ENCODE results near the gene MANBA.
"Not testable (repeated sequence)": the region's sequence is repeated elsewhere in the genome, so short reads cannot be mapped to it uniquely, and the experiment has no call there.

Gene MANBA

DNA sequence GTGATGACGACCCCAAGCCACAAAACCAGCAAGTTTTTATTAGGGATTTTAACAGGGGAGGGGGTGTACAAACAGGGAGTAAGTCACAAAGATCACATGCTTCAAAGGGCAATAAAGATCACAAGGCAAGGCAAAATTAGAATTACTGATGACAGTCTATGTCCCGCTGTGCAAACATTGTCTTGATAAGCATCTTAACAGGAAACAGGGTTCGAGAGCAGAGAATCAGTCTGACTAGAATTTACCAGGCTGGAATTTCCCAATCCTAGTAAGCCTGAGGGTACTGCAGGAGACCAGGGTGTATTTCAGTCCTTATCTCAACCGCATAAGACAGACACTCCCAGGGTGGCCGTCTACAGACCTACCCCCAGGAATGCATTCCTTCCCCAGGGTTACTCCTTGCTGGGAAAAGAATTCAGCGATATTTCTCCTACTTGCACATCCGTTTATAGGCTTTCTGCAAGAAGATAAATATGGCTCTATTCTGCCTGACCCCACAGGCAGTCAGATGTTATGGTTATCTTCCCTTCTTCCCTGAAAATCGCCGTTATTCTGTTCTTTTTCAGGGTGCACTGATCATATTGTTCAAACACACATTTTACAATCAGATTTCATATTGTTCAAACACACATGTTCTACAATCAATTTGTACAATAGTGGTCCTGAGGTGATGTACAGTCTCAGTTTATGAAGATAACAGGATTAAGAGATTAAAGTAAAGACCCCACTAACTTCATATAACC, 41.8 kb downstream of the MANBA start:
- DNase-seq = peak; percentile 28

DNA sequence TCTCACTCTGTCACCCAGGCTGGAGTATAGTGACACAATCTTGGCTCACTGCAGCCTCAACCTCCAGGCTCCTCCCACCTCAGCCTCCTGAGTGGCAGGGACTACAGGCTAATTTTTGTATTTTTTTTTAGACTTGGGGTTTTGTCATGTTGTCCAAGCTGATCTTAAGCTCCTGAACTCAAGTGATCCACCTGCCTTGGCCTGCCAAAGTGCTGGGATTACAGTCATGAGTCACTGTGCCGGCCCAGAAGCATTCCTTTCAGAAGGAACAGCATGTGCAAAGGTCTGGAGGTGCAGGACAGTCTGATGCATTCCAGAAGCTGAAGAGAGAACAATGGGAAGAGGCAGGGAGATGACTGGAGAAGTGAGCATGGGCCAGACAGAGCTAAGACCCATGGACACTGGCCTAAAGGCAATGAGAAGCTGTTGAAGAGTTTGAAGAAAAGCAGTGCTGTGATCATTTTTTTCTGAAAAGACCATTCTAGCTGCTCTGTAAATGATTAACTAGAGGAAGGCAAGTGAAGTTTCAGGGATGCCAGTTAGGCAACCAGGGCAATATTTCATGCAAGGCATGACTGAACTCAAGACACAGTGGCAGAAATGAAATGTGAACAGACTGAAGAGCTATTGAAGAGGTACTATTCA, 43.2 kb downstream of the MANBA start:
- no peak for DNase-seq

DNA sequence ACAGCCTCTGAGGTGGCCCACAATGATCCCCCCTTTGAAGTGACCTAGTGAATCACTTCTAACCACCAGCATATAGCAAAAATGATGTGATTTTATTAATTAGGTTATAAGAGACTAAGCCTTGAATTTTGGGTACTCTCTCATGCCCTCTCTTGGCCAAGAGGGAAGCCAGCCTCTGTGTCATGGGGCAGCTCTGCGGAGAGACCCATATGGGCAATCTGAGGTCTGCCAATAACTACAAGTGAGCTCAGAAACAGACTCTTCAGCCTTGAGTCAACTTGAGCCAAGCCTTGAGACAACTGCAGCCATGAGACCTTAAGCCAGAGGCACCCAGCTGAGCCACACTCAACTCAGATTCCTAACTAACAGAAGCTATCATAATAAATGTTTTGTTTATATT, 45.7 kb downstream of the MANBA start:
- no peak for DNase-seq

DNA sequence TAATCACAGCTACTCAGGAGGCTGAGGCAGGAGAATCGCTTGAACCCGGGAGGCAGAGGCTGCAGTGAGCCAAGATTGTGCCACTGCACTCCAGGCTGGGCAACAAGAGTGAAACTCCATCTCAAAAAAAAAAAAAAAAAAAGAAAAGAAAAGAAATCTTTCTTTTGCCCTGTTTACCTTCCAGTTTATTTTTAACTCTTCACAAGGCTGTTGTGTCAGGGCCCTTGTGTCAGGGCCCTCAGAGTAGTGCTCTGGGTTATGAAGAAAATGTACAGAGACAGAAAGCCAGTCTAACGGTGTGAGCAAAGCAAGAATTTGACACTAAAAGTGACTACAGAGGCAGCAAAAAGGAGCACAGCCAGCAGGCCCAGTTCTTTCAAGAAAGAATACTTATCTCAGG, 47.0 kb downstream of the MANBA start:
- DNase-seq = not testable (repeated sequence)

DNA sequence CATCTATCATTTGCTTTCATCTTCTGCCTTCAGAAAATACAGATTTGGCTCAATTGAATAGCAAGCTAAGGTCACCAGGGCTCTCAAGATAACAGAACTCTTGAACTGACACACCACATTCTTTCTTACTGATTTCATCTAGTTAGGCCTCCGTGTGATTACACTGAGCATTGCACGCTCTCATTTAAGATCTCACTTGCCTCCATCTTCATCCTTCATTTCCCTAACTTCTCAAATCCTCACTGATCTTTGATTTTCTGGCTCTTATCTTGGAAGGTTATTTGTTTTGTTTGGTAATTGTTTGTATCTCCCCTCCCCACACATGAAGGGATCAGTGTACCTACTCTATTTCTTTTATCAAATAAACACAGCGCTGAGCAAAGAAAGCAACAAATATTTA, 47.7 kb downstream of the MANBA start:
- no peak for DNase-seq

DNA sequence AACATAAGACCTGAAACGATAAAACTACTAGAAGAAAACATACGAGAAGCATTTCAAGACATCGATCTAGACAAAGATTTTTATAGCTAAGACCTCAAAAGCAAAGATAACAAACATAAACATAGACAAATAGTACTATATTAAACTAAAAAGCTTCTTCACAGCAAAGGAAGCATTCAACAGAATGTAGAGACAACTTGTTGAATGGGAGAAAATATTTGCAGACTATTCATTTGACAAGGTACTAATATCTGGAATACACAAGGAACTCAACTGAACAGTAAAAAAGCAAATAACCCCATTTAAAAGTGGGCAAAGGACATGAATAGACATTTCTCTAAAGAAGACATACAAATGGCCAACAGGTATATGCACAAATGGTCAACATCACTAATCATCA, 49.8 kb downstream of the MANBA start:
- no peak for DNase-seq

DNA sequence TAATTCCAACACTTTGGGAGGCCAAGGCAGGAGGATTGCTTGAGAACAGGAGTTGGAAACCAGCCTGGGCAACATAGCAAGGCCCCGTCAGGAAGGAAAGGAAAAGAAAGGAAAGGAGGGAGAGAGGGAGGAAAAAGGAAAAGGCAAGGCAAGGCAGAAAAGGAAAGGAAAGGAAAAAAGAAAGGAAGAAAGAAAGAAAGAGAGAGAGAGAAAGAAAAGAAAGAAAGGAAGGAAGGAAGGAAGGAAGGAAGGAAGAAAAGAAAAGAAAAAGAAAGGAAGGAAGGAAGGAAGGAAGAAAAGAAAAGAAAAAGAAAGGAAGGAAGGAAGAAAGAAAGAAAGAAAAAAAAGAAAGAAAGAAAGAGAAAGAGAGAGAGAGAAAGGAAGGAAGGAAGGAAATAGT, 51.7 kb downstream of the MANBA start:
- DNase-seq = not testable (repeated sequence)

DNA sequence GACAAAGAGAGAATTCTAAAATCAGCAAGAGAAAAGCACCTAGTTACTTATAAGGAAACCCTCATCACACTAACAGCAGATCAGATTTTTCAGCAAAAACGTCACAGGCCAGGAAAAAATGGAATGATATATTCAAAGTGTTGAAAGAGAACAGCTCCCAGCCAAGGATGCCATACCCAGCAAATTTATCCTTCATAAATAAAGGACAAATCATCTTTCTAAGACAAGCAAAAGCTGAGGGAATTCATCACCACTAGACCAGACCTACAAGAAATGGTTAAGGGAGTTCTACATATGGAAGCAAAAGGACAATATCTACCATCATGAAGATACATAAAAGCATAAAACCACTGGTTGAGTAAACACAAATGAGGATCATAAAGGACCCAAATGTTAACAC, 53.6 kb downstream of the MANBA start:
- no peak for DNase-seq

DNA sequence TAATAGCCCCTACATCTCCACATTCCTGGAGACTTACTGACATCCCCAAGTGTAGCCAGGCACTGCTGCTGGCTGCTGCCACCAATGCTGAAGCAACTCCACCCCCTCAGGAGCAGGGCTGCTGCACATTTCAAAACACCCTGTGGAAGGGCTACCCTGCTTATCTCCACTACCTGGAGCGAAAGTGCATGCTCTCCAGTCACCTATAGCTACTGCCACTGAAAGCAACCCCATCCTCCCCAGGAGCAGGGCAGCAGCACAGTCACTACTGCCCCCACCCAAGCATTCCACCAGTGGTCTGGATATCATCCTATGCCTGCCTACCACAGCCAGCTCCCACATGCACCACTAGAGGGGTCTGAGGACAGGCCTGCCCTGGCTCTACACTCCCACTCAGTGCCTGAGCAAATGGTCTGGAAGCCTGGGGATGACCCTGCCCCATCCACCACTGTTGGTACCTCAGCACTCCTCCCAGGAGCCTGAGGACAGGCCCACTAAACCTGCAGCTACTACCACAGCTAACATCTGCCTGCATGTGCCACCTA, 55.3 kb downstream of the MANBA start:
- DNase-seq = no peak

DNA sequence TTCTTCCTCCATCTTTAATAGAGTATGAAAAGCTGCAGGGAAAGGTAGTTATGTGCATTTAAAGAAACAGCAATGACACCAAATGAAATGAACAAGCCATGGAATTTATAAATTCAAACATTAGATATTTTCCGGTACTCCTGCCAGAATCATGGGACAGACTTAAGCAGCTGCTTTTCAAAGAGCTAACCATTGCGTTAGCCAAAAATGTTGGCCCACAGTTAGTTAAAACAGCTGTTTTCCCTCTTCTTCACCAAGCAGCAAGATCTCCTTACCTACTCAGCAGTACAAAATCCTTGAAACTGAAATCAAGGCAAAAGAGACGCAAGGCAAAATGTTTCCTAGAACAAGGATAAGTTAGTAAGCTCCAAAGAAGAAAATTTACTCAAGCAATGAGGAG, 64.0 kb downstream of the MANBA start:
- no peak for DNase-seq

DNA sequence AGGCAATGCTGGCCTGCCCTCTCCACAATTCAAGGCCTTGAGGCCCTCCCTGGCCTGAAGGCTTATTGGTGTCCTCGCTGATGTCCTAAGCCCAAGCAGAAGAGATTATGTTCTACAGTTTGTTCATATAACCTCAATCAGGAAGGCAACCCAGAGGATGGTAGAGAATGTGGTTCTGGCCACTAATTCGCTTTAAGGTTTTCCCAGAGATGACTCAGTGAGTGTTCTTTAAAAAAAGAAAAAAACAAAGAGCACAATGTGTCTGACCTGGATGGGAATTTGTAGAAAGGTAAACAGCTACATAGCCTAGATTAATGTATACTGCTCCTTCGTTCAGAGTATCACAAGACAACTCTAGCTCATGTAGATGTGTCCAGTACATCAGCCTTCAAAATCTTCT, 66.0 kb downstream of the MANBA start:
- no peak for DNase-seq

DNA sequence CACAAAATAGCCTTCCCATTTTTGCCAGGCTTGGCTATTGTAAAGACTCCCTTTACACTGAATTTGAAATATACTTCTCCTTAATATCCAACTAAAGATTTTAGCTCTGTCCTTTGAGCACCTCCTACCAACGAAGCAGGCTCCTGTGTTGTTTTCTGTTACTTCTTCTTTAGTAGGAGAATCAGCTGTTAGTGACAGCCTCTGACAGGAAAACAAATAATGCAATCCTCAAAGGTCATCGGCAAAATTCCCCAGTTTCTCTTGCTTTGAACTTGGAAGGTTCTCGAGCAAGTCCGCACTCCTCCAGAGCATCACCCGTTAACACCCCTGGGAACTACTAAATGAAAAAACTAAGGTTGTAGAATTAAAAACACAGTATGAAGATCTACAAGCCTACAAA, 66.9 kb downstream of the MANBA start:
- DNase-seq = no peak

DNA sequence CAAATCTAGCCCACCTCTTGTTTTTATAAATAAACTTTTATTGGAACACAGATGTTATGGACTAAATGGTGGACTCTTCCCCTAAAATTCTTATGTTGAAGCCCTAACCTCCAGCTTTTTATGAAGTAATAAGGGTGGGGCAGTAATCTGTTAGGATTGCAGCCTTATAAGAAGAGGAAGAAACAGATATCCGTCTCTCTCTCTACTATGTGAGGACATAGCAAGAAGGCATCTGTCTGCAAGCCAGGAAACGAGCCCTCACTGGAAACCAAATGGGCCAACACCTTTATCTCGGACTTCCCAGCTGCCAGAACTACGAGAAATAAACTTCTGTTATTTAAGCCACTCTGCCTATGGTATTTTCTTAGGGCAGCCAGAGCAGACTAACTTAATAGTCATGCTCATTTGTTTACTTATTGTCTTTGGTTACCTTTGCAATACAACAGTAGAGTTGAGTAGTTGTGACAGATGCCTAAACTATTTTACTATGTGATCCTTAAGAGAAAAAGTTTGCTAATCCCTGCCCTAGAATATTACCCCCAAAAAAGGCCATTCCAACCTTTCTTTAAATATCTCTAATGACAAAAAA, 67.4 kb downstream of the MANBA start:
- no peak for DNase-seq

DNA sequence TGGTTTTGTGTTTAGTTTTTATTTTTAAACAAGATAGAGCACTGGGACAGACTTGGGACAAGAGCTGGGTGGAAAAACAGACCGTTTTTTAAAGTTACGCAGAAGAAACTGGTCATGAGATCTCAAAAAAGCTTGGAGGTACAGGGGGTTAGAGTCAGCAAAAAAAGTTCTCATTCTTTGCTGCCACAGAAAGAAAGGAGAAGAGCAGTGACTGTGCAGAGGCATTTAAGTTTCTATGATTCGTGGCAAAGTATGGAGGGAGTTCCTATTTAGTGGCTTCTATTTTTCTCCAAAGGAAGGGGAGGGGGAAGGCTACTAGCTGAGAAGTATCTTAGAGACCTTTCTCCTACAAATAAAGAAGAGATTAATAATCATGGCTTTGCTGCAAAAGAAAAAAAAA, 68.3 kb downstream of the MANBA start:
- DNase-seq = no peak

DNA sequence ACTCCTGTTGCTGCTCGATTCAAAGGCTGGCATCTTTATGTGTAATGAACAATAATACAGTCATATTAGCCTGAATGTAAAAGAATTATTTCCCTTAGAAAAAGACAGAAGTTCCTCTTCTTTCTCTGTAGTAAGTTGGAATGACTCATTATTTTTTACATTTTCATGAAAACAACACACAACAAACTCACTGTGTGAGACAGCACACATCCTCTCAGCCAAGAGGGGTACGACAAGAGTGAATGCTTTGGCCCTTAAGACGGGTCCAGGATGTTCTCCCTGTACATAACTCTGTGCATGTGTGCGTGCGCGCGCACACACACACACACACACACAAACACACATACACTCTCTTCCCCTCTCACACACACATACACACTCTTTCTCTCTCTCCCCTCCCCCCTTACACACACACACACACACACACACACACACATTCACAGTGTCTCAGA, 72.8 kb downstream of the MANBA start:
- DNase-seq = no peak

DNA sequence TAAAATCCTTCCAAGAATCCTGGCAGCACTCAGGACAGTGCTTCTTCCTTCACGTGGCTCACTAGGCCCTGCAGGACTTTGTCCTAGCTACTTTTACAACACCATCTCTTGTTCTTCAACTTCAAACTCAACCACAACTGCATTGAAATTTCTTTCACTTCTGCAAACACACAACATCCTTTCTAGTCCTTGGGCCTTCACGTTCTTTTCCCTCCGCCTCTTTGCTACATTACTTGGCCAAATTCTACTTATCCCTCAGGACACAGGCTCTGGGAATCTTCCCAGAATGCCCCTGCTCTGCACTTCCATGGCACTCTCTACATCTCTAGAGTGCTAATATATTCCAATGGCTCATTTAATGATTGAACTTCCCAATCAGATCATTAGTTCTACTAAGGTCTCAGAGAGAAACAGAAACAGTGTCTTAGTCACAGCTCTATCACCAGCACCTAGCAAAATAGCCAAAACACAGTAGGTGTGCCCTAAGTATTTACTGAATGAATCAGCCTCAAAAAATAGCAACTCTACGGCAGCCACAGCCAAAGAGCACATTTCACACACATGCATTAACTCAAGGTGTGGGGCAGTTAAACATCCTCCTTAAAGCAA, 73.3 kb downstream of the MANBA start:
- DNase-seq = peak; percentile 3

DNA sequence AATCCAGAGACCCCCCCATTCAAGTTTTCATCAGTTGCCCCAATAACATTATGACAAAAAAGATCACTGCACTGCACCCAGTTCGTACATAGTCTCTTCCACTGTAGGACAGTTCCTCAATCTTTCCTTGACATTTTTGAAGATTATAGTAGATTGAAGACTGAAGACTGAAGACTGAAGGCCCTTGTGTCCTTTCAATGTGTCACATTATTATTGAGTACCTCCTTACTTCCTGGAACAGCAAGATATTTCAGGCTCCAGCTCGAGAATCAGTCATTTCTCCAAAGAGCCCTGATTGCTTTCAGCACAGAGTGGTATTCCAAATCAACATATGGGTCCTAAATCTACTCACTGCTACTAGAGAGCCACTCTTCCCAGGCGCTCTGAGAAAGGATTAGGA, 75.0 kb downstream of the MANBA start:
- DNase-seq = no peak

DNA sequence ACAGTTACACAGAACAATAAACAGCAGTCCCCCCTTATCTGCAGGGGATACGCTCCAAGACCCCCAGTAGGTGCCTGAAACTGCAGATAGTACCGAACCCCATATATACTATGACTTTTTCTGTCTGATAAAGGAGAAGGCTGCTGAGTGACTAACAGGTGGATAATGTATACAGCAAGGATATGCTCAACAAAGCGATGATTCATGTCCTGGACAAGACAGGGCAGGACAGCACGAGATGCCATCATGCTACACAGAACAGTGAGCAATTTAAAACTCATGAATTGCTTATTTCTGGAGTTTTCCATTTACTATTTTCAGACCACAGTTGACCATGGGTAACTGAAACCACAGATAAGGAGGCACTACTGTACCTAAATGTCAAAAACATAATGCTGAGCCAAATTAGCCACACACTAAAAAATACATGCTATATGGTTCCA, 76.1 kb downstream of the MANBA start:
- DNase-seq = no peak

DNA sequence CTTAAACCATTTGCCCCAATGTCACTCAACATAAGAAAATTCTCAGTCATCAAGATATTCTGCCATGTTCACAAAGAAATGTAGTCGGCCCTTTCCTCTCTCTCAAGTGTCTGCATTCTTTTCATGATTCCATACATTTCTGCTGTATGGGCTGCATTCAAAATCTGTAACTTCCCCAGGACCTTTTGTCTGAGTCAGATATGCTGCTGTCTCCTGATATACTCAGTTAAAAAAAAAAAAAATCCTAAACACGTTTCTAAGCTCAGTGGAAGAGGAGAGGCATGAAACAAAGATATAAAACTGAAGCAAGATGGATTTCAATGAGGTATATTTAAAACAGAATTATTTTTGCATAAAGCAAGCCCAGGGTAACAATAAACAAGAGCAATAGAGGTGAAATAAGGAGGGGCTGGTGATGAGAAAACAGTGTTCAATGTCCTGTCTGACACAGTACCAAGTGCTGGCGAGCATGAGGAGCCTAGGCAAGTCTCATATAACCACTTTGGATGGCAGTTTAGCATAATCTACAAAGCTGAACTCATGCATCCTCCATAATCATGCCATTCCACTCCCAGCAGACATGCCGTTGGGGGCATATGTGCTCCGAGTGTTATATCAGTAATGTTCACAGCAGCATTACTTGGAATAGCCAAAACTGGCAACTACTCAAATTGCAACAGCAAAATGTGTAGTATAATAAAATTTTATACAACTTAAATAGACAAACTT, 76.7 kb downstream of the MANBA start:
- DNase-seq = no peak

DNA sequence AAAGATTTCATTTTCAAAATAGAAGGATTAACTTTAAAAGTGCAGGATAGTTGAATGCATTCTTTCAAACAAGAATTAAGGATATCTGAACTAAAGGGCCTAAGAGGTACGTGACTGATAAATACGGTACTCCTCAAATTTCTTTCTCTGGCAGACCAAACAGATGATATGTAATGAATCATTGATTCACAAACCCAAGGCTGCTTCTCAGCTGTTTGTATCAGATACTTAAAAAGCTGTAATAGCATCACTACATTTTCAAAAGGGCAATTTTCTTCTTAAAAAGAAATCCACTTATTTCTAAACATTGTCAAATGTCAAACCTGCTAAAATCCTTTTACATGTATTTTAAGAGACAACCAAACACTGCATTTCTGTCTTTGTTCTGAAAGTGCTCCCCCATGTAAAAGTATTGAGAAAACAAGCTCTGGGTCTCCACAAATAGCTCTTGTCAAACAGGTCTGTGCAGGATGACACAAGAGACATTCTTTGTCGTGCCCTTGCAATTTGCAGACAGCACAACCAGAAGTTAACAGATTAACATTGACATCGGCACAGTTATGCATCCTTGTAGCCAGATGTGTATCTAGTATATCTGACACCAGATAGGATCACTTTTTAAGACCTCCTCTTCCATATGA, 82.0 kb downstream of the MANBA start:
- no peak for DNase-seq

DNA sequence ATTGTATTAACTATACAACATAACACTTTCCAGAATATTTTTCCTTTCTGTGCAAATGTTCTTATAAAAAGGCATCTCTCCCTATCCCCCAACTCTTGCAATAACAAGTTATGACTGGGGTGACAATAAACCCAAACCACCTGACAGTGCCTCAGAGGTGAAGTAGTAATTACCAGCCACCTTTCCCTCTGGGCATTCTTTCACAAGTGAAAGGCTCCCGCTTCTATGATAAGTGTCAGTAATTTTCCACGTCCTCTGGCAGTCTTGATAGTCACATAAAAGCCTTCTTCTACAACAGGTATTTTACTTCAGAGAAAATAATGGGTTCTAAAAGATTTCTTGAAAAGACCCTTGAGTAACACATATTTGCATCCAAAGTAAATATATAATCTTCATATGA, 82.7 kb downstream of the MANBA start:
- no peak for DNase-seq

DNA sequence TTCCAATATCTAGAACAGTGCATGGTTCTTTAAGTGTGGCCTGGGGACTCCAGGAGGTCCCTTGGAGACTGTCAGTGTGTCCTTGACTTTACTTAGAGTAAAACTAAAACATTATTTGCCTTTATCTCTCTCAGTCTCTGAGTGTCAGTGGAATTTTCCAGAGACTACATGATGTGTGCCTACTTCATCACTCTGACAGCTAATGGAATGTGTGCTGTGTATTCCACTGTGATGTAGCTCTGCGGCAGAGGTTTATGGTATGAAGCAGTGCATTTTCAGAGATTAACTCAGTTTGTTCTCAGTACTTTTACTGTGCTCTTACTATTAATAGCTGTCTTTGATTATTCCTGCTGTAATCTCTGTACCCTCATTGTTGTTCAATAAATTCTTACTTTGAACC, 85.6 kb downstream of the MANBA start:
- no peak for DNase-seq

Data from activated CD4-positive, alpha-beta T cell treated with anti-CD3 and anti-CD28 coated beads, Interleukin-2, Interleukin-6, amounts not matched to agents 100 ng/mL and 50 ng/mL, durations not matched to agents 16 hours and 8 hours (primary cell).